ENCODE data around the gene GCM1.

Gene GCM1

DNA sequence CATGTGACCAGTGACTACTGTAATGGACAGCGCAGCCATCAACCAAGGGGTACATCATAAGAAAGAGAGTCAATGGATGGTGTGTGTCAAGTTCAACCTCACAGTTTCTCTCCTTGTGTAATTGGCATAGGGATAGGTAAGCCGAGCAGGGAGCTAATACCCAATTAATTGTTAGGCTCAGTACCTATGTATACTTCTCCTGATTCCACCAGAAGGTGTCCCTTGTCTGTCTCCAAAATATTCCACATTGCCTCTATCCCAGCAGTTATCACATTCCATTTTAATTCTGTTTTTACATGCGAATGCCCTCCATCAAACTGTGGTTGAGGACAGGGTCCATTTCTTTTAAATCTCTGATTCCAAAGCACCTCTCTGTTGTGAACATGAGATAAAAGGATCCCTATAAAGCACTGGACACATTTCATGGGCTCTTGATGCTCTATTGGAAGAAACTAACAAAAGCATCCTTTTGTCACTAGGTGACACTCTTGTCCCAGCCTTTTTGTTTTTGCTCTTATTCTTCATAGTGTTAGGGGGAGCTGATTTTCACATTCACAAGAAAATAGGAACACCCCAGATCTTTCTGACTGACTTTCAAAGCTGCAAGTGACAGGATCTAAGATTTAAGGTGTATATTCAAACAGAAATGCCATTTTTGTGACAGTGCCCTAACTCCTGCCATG lies 44.5 kb downstream of the GCM1 start:
- no peak for DNase-seq

DNA sequence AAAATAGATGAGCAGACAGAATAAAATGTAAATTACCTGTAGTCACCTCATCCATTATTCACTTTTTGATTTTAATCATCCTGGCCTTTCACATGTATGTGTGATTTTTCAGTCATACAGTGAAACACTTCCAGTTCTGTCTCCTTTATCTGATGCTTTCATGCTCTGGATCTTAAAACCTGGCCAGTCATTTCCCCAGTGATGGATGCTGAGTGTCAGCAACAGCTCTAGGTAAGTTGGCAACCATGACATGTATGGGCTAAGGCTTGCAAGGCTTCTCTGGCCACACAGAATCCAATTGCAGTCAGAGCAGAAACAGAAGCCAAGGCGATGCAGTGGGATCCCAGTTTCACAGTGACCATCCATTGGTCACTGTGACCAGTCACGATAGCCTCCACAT lies 47.6 kb downstream of the GCM1 start:
- no peak for DNase-seq

DNA sequence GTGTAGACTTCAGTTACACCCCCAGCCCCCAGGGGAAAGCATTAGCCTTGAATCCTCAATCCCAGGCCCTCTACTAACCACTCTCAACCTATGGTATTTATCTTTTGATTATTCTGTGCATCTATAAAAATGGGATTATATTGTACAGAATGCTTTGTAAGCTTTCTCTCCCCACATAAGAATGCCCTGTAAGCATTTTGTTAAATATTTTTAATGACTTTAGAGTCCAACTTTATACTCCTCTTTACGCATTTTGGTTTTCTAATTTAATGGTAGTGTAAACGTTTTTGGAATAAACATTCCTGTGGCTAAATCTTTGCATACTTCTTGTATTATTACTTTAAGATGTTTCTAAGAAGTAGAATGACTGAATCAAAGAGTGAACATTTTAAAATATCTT lies 48.1 kb downstream of the GCM1 start:
- no peak for DNase-seq

DNA sequence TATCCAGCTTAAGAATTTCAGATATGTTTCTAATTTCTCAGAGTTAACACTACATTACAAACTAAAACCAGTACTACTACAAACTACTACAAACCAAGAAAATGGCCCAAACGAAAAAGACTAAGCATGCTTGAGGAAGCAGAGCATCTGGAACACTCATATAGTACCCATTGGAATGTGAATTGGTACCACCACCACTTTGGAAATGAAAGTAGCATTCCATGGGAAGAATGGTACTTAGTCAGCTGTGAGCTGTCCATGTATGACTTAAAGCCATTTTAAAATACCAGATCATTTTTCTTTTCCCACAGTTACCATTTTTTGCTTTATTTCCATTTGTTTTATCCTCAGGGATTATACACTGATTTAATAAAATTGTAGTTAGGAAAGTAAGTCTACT lies 52.9 kb downstream of the GCM1 start:
- DNase-seq: no peak

DNA sequence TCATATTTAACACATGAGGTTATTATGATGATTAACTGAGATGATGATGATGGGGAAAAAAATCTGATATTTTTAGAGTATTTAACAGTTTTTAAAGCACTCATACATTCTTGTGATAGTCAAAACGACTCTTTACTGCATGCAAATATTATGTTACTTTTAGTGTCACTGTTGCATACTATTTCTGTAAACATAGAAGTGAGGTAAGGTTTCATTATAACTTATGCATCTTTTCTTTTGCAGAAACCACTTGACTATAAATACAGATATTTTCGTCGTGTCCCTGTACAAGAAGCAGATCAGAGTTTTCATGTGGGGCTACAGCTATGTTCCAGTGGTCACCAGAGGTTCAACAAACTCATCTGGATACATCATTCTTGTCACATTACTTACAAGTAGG lies 53.4 kb downstream of the GCM1 start:
- no peak for DNase-seq

DNA sequence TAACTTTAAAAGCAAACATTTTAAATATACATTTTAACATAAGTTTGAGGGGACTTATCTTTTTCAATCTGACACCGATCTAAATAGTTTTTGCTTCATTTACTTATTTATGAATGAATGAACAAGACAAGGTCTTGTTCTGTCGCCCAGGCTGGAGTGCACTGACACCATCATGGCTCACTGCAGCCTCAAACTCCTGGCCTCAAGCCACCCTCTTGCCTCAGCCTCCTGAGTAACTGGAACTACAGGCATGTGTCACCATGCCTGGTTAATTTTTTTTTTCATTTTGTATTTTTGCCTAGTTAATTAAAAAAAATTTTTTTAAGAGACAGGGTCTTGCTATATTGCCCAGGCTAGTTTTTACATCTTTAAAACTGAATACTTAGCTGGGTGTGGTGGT lies 58.1 kb downstream of the GCM1 start:
- DNase-seq: no peak

DNA sequence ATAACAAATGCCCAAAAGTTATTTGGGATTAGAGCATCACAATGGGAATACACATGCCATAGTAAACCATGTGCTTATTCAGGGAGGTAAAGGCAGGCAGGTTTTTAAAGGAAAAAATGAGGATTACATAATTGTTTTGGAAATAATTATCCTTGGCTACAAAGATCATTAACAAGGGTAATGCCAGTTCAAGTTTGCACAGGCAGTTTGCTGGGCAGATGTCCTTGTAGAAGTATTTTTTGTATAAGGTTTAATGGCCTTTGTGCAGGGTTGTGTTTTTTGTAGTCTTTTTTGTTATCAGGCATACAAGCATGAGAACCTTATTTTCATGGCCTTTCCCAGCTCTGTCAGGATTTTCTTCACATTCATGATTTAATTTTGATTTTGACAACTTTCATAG lies 58.7 kb downstream of the GCM1 start:
- DNase-seq: no peak

DNA sequence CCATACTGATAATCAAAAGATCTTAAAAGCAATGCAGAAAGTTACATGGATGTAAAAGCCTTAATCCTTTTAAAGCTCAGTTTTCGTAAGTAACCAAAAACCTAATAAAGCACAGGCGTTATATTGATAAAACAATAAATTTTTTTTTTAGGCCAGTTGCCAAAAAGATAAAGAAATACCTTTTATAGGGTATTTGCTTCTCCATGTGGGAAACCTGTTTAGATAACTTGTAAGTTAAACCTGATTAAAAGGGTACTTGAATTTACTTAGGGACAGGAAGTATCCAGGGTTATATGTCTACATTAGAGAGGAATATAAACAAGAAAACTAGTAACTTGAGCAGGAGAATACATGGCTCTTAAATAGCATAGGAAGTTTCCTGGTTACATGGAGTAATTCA lies 62.3 kb downstream of the GCM1 start:
- no peak for DNase-seq

DNA sequence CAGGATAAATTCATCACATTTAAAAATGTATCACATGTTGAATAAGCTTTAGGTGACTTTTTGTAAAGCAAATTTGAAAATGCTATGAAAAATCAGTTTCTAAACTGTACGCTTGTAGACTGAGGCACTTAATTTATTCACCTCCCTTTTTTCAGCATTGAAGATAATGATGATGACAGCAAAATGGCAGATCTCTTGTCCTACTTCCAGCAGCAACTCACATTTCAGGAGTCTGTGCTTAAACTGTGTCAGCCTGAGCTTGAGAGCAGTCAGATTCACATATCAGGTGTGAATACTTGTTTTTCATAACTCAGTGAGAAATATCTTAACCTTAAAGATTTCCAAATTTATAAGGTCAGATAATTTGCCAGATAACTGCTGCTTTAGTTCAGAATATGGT lies 67.8 kb downstream of the GCM1 start:
- DNase-seq: no peak

Data from activated CD4-positive, alpha-beta T cell treated with anti-CD3 and anti-CD28 coated beads, Interleukin-2, amount 50 U/mL, for 4 hours (primary cell).